Fibroblast of the conjunctiva (primary cell): Measurements from ENCODE around the gene PUS3.

Source experiments
- DNase-seq: peaks from one replicate; pipeline ENCODE4 v3.0.0-alpha.2; 2010; ENCODE audit warnings: low read depth

PUS3 gene, protein sequence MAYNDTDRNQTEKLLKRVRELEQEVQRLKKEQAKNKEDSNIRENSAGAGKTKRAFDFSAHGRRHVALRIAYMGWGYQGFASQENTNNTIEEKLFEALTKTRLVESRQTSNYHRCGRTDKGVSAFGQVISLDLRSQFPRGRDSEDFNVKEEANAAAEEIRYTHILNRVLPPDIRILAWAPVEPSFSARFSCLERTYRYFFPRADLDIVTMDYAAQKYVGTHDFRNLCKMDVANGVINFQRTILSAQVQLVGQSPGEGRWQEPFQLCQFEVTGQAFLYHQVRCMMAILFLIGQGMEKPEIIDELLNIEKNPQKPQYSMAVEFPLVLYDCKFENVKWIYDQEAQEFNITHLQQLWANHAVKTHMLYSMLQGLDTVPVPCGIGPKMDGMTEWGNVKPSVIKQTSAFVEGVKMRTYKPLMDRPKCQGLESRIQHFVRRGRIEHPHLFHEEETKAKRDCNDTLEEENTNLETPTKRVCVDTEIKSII

DNA sequence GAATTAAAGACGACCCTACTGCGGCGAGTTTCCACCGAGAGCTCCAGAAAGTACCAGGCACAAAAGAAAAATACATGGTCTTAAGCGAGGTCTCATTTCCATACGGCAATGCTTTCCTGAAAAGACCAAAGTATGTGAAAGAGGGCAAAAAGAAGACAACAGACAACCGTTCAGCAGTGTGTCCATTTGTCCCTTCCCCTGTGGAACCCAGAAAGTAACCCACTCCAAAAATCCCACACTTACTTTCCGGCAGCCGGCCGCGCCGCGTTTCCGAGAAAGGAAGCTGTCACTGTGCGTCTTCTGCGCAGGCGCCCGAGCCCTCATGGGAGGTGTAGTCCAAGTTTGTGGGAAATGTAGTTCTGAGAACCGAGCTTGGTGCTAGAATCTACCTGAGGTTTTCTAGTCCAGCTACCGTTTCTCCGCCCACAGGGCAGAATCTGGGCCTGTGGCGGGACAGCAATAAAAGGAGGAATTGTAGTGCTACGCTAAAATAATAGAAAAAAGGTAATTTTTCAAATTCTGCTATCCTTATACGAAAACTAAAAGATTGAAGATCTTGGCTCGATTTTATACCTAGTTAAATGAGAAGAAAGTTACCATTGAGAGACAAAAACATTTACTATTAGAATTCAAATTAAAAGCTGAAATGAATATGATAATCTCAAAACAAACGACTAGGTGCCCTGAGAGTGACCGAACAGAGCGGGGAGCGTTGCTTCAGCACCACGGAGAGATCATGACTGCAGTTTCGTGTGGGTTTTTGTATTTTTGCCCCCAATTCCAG lies at the start of gene PUS3:
Gene PUS3, minus strand, starts transcription at position 280 of the 784 bp plus-strand sequence. CDS start 6,922 bp downstream, outside the sequence.
- peak; percentile 55 for DNase-seq

DNA sequence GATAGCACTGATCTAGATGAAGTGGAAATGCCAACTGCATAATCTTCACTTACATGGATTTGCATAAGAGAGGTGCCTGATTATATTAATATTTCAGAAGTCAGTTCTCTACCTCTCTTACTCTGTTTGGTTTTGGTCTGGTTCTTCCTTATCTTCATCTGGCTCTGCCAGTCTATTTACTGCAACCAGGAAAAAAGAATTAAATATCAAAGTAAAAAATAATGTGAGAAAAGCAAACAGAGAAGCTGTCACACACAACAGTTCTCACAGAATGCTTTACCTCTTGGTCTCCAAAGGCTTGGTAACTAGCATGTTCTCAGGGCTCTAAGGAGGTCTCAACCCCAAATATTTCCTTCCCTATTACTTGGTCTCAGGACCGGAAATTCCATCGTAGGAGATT lies 49.6 kb upstream of the PUS3 start:
- no peak for DNase-seq

DNA sequence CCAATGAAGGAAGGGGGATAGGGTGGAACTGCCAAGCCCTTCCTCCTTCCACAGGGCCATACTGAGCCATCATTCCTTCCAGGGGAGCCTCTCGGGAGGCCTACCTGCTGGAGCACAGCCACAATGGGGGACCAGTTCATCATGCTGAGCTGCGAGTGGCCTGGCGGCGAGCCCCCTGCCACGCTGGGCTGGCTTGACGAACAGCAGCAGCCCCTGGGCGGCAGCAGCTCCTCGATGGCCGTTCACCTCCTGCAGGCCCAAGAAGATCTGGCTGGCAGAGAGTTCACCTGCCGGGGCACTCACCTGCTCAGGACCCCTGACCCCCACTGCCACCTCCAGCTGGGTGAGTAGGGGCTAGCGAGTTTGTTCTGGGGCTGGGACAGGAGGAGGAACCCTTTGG lies 48.7 kb upstream of the PUS3 start:
- no peak for DNase-seq

DNA sequence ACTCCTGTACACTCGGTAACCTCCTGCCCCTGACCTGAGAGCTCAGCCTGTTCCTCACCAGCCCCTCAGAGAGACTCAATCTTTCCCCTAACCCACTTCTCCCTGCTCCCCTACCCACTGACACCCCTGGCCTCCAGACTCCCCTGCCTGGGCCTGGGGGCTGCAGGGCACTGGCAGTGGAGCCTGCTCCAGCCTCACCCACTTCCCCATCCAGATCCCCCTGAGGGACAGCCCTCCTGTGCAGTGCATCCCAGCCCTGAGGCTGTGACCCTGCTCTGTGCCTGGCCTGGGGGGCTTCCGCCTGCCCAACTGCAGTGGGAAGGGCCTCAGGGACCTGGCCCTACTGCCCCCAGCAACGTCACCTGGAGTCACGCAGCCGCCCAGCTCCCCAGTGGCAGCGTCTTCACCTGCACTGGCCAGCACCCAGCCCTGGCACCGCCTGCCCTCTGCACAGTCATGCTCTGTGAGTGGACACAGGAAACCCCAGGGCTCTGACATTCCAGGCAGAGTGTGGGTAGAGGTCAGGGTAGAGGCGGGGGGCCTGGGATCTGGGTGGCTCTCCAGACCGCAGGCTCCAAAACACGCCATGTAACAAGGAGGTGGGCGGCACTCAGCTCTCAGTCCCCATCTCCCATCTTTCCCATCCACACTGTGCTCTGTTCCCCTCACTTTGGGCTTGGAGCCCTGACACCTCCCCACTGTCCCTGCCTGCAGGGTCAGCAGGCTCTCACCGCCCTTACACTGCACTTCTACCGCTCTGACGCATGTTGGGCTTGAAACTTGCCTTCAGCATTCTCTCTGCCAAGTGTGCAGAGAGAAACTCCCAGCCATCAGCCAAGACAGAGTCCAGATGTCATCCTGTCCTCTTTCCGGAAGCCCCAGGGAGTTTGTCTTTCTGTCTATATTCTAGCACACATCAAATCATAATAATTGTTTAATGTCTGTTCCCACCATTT lies 48.0 kb upstream of the PUS3 start:
- DNase-seq: no peak

DNA sequence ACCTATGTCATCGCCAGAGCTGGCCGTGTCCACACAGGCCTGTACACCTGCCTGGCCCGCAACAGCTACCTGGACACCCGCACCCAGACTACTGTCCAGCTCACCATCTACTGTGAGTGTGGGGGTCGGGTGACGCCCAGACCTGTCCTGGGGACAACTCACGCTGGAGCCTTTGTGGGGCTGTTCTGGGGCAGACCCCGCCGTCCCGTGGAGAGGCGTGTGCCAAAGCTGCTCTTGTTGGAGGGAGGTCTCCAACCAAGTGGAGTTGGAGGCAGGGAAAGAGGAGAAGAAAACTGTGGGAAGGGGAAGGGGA lies 47.1 kb upstream of the PUS3 start:
- no peak for DNase-seq

DNA sequence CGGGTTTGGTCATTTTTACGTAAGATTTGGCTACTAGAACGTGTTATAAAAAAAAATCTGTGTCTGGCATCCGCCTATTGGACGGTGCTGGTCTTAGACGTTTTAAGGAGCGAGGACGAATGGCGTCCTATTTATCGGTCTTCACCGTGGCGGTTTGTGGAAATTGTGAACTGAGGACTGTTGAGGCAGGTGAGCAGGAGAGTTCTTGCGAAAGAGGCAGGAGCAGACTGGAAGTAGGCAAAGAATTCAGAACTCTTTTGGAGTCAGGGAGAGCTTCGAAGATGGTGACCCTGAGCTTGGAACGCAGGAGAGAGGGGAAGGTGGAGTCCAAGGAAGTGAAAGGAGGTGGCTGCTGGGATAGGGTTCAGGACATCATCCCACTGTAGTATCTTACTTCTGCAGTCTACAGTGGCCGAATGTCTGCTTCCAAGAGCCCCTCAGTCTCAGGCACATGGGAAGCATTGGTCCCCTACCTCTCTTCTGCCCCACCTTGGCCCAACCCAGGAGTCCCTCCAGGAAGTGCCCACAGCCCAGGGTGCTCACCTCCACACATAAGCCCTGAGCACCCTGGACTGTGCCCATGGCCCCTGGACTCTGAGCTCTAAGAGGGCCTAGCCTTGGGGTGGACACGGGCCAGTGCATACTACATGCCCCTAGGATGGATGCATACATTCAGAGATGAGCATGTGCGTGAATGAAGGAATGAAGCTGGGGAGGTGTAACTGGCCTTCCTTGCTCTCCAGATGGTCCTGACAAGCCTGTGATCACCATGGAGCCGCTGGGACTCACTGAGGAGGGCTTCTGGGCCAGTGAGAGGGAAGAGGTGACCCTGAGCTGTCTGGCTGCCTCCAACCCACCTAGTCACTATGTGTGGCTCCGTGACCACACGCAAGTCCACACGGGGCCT lies 46.5 kb upstream of the PUS3 start:
- DNase-seq: no peak

DNA sequence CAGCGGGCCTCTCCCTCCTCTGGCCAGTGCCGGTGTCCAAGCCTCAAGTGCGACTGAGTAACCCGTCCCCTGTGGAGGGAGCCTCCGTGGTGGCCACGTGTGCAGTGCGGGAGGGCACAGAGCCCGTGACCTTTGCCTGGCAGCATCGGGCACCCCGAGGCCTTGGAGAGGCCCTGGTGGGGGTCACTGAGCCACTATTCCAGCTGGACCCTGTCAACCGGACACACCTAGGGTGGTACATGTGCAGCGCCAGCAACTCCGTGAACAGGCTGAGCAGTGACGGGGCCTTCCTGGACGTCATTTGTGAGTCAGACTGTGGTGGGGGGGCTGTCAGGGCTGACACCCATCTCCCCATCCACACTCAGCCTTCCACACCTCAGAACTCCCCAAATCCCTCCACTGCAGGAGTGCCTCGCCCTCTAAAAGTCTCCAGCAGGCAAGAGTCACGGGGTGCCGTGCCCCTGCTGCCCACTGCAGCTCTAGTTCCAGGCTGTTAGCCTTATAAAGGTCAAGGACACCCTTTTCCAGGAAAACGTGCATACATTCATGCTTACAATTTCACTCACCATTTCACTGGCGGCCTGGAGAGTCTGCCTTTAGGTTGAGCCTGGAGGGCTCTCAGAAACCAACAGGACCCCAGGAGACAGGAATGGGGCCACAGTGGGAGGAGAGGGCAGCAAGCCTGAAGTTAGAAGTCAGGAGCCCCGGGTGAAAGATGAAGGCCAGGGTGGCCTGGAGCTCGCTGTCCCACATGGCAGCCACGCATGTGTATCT lies 45.5 kb upstream of the PUS3 start:
- DNase-seq: no peak

DNA sequence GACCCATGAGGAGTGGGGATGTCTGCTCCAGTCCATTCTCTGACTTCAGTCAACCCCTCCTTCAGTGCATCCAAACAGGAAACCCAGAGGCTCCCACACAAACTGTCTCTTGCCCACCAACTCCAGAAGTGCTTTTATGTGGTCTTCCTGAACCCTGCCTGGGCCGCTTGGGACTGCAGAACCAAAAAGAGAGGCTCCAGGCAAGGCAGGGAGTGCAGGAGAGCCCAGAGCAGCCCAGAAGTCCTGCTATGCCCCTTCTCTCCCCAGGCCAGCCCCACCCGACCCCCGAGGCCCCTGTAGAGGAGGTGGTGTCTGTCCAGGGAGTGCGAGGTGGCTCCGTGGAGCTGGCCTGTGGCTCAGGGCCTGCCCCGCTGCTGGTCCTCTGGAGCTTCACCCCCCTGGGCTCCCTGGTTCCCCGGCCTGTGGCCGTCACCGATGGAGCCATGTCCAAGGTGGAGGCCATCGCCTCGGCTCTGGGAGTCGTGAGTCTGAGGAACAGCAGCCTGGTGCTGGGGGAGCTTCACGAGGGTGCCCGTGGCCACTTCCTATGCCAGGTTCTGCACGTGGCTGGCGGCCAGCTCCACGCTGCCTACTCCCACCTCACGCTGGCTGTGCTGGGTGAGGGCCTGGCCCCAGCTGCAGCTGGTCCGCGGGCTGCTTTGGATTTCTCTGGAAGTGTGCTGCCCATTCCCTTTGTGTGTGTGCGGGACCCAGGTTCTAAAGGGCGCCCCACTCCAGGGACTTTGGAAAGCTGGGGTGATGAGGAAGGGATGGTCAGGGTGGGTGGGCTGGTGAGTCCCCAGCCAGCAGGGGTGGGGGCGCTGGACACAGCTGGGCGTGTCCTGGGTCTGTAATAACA lies 44.6 kb upstream of the PUS3 start:
- no peak for DNase-seq

DNA sequence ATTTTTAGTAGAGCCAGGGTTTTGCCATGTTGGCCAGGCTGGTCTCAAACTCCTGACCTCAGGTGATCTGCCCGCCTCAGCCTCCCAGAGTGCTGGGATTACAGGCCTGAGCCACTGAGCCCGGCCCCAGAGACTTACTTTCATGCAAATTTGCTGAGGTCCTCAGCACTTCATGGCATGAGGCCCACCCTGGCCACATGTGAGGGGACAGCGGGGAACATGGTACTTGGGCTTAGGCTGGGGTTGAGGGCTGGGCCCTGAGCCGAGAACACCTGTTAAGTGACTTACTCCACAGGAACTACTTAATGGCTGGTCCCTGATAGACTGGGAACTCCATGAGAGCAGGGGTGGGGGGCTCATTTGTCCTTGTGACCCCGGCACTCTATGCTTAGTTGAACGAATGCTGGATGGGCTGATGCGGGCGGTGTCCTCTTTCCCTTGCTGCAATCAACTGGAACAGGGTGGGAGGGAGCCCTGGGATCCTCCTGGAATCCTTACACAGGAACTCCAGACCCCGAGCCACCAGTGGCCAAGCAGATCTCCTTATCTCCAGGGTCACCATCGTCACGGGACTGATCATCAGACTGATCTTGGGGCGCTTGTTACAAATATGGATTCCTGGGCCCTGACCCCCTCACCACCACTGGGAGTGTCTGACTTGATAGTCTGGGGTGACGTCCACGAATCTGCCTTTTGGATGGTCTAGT lies 43.9 kb upstream of the PUS3 start:
- DNase-seq: no peak

DNA sequence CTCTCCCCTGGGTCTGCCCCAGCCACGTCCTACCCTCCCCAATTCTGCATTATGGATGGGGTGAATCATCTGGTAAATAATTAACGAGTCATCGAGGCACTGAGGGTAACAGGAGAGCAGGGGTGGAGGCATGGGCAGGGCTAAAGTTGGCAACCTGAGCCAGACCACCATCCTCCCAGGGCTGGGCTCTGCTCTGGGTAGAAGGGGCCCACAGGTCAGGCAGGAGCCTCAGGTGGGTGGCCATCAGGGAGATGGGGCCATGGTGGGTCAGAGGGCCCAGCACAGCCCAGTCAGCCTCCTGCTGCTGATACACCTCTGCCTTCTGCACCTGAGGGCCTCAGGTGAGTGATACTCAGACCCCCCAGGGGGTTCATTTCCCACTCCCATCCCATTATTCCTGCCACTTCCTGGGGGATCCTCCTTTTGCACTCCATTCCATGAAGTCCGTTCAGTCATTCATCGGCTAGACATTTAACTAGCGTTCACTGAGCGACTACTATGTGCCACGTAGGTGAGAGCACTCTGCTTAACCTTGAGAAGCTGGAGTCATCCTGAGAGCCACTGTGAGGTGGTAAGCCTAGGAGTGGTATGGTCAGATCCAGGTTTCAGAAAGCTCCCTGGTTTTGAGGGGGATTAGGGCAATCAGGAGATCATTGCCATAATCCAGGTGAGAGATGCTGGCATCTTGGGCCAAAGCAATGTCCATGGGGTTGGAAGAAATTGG lies 43.0 kb upstream of the PUS3 start, which contains the start of gene VSIG10L2:
Gene VSIG10L2, plus strand, starts transcription at position 248 of the 724 bp plus-strand sequence. Its CDS starts 12 bp downstream, at position 260.
- no peak for DNase-seq

DNA sequence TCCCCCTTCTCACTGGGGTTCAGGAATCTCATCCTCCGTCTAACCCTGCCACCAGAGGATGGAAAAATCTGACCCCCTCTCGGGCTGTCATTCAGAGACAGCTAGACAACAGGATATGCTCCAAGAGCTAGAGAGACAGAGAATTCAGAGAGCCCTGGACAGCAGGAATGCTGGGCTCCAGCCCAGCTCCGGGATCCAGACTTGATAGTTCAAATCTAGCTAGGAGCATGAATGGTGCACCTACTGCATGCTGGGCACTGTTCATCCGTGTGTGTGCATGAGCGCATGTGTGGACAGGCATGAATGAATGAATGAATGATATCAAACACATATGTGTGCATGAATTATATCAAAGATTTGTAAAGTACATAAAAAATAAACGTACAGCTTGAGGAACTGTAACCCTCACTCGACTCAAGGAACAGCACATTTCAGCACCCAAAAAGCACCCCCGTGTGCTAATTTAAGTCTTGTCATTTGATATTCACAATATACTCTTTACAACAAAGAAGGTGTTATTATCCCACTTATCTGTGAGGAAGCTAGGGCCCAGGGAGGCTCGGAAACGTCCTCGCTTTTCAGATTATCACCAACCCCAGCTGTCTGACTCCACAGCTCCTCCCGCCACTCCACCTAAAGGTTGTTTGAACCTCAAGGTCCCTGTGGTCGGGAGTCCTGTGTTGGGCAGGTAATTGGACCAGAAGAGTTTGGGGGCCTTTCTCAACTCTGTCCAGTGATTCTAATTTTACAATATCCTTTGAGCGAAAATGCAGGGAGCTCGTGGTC lies 42.2 kb upstream of the PUS3 start:
- no peak for DNase-seq

DNA sequence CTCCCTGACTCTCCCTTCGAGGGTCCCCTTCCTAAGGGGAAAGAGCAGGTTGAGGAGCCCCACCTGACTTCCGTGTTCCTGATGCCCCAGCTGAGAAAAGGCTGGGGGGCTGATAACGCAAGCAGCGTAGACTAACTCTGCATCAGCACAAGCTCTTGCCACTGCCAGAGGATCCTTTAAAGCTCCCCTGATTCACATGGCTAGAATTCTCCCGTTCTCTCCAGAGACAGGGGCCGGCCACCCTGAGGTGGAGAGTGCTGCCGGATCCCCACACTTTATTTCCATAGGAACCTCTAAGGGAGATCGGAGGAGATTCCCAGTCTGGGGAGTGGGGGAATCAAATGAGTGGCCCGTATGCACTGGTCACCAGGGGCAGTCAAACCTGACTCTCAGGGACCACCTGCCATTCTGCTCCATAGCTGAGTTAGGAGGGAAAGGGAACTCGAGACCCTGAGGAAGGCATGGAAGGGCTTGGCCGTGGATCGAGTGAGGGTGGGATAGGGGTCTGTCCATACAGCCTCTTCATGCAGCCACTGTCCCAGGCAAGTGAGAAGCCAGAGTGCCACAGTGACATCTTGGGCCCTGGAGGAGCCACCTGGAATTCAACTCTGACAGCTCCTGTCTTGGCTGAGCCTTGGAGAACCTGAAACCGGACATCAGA lies 41.5 kb upstream of the PUS3 start:
- no peak for DNase-seq

DNA sequence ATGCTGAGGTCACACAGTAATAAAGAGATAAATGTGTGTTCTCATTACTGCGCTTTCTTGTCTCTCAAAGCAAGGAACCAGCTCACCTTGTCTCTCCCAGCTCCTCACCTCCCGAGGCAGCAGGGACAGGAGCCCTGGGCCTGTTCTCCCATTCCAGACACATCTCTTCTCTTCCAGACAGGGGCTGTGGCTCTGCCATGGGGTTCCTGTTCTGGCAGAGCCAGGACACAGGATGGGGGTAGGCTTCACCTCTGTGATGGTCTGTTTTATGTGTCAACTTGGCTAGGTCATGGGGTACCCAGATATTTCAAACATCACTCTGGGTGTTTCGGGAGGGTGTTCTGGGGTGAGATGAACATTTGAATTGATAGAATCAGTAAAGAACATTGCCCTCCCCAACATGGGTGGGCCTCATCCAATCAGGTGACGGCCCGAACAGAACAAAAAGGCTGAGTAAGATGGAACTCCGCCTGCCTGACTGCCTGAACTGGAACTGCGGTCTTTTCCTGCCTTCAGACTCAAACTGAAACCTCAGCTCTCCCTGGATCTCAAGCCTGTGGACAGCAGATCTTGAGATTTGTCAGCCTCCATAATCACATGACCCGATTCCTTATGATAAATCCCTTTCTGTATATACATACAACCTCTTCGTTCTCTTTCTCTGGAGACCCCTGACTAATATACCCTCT lies 40.8 kb upstream of the PUS3 start:
- DNase-seq: no peak

DNA sequence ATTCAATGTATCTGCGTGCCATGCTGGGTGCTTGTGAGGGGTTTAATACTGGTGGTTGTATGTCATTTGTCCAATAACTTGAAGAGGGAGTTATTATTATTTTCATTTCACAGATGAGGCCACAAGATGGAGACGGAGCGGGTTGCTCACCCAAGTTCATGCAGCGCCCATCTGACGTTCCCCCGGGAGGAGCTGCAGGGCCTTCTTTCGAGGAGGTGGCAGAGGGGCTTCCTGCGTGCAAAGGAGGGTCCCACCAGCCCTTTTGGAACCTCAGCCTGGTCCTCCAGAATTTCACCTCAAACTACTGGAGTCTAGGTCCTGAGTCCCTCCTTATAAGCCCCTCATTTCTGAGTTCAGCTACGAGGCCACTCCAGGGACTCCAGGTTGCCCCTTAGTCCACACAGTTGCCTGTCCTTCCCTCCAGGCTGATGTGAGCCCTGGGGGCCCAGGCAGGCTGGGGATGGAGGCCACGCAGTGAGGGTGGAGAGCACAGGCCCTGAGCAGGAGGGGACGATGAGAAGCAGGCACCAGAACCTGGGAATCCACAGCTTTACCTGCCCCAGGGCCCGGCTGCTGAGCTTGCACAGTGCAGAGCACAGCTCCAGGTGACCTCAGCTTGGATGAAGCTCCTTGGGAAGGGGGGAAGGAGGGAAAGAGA lies 39.9 kb upstream of the PUS3 start:
- no peak for DNase-seq
